ENCODE results near the gene PLA2R1. TPM values are rescaled to one million over a fixed set of nuclear protein-coding genes. Genes with fewer than 3 reads are reported as not detected.

The PLA2R1 gene
- total and polyA plus RNA-seq, 2 experiments from 2014 or later, result 4.9 to 9.6 TPM

GRCh38 chr2:159941729-159942128 is 120.7 kb downstream of the PLA2R1 start:
- no peaks in the 10 kb centered on the region for H3K9me3 ChIP-seq (ENCODE audit: low read depth)
- no peak for TF ChIP-seq CTCF (IDR thresholded peaks at IDR 0.05; ENCODE audit: poor library complexity)
- no peak for TF ChIP-seq EZH2 (IDR thresholded peaks at IDR 0.05; ENCODE audit: borderline replicate concordance)
- TF ChIP-seq EZH2phosphoT487 (IDR thresholded peaks at IDR 0.05; ENCODE audit: low read depth, severe bottlenecking, unreplicated experiment), result no peak
- no peak overlapping the region for H3K4me2 ChIP-seq
- H3K79me2 ChIP-seq, result no peaks in the 10 kb centered on the region
- no peak overlapping the region for H2AFZ ChIP-seq
- H4K20me1 ChIP-seq (ENCODE audit: insufficient read depth, poor library complexity, severe bottlenecking), result no peaks in the 10 kb centered on the region
- no peaks in the 10 kb centered on the region for H3K9me2 ChIP-seq (replicated peaks; ENCODE audit: insufficient read depth)
- WGBS (ENCODE audit: low lambda C conversion rate, missing lambda C conversion rate), result 88% methylated on average over 5 of the region's 5 CpGs
- H3K27me3 ChIP-seq, result no peaks in the 10 kb centered on the region
- no peaks in the 10 kb centered on the region for H3K36me3 ChIP-seq (replicated peaks; ENCODE audit: insufficient read depth, low read depth)
- DNase-seq (ENCODE audit: low spot score), result no peak
- no peak overlapping the region for H3K27ac ChIP-seq
- H3K4me3 ChIP-seq, result no peak overlapping the region
- peaks cover 6% of the 10 kb centered on the region for H3K4me1 ChIP-seq (ENCODE audit: insufficient read depth)

DNA sequence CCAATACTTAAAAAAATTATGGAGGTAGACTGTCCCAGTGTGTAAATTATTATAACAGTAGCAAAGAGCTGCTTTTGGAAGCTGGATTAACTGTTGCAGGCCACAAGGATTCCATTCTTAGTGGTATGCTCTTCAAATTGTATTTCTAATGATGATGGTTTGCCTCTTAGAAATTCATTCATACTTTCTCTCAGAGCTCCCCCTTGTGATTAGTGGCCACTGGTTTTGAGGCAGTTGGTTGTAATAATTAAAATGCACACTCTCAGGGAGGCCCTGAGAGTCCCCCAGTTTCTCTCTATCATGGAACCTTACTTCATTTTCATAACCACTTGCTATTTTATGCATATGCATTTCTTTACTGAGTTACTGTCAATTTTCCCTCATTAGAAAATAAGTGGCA is 122.5 kb downstream of the PLA2R1 start:
- no peaks in the 10 kb centered on the region for H4K20me1 ChIP-seq (ENCODE audit: insufficient read depth, poor library complexity, severe bottlenecking)
- no peak overlapping the region for H3K4me3 ChIP-seq
- no peaks in the 10 kb centered on the region for H3K9me3 ChIP-seq (ENCODE audit: low read depth)
- no peaks in the 10 kb centered on the region for H3K9me2 ChIP-seq (replicated peaks; ENCODE audit: insufficient read depth)
- H3K36me3 ChIP-seq (replicated peaks; ENCODE audit: insufficient read depth, low read depth), result no peaks in the 10 kb centered on the region
- H2AFZ ChIP-seq, result no peak overlapping the region
- H3K4me2 ChIP-seq, result no peak overlapping the region
- peak; percentile 18 for DNase-seq (ENCODE audit: low spot score)
- no peak overlapping the region for H3K27ac ChIP-seq
- H3K79me2 ChIP-seq, result no peaks in the 10 kb centered on the region
- no peaks in the 10 kb centered on the region for H3K27me3 ChIP-seq
- H3K4me1 ChIP-seq (ENCODE audit: insufficient read depth), result peaks cover 6% of the 10 kb centered on the region
- peak; percentile 44 for TF ChIP-seq CTCF (IDR thresholded peaks at IDR 0.05; ENCODE audit: poor library complexity)
- TF ChIP-seq EZH2phosphoT487 (IDR thresholded peaks at IDR 0.05; ENCODE audit: low read depth, severe bottlenecking, unreplicated experiment), result no peak

GRCh38 chr2:159938395-159938794 is 124.0 kb downstream of the PLA2R1 start:
- H2AFZ ChIP-seq, result no peak overlapping the region
- no peaks in the 10 kb centered on the region for H3K9me2 ChIP-seq (replicated peaks; ENCODE audit: insufficient read depth)
- no peak for DNase-seq (ENCODE audit: low spot score)
- no peaks in the 10 kb centered on the region for H3K79me2 ChIP-seq
- no peaks in the 10 kb centered on the region for H4K20me1 ChIP-seq (ENCODE audit: insufficient read depth, poor library complexity, severe bottlenecking)
- TF ChIP-seq EZH2phosphoT487 (IDR thresholded peaks at IDR 0.05; ENCODE audit: low read depth, severe bottlenecking, unreplicated experiment) (no peak), CTCF (IDR thresholded peaks at IDR 0.05; ENCODE audit: poor library complexity) (no peak), EZH2 (IDR thresholded peaks at IDR 0.05; ENCODE audit: borderline replicate concordance) (no peak)
- H3K9me3 ChIP-seq (ENCODE audit: low read depth), result no peaks in the 10 kb centered on the region
- no peaks in the 10 kb centered on the region for H3K36me3 ChIP-seq (replicated peaks; ENCODE audit: insufficient read depth, low read depth)
- 73% methylated on average over 3 of the region's 3 CpGs for WGBS (ENCODE audit: low lambda C conversion rate, missing lambda C conversion rate)
- H3K4me3 ChIP-seq, result no peak overlapping the region
- H3K27me3 ChIP-seq, result no peaks in the 10 kb centered on the region
- no peak overlapping the region for H3K4me2 ChIP-seq
- H3K27ac ChIP-seq, result no peak overlapping the region
- H3K4me1 ChIP-seq (ENCODE audit: insufficient read depth), result peaks cover 6% of the 10 kb centered on the region

GRCh38 chr2:159936471-159936870 is 125.9 kb downstream of the PLA2R1 start:
- no peaks in the 10 kb centered on the region for H3K9me3 ChIP-seq (ENCODE audit: low read depth)
- no peak for DNase-seq (ENCODE audit: low spot score)
- H3K4me3 ChIP-seq, result no peak overlapping the region
- H4K20me1 ChIP-seq (ENCODE audit: insufficient read depth, poor library complexity, severe bottlenecking), result no peaks in the 10 kb centered on the region
- no peak overlapping the region for H3K4me2 ChIP-seq
- no peaks in the 10 kb centered on the region for H3K79me2 ChIP-seq
- no peak overlapping the region for H2AFZ ChIP-seq
- H3K27ac ChIP-seq, result no peak overlapping the region
- H3K36me3 ChIP-seq (replicated peaks; ENCODE audit: insufficient read depth, low read depth), result no peaks in the 10 kb centered on the region
- no peaks in the 10 kb centered on the region for H3K27me3 ChIP-seq
- H3K4me1 ChIP-seq (ENCODE audit: insufficient read depth), result no peaks in the 10 kb centered on the region
- TF ChIP-seq EZH2 (IDR thresholded peaks at IDR 0.05; ENCODE audit: borderline replicate concordance), result no peak
- no peak for TF ChIP-seq EZH2phosphoT487 (IDR thresholded peaks at IDR 0.05; ENCODE audit: low read depth, severe bottlenecking, unreplicated experiment)
- no peak for TF ChIP-seq CTCF (IDR thresholded peaks at IDR 0.05; ENCODE audit: poor library complexity)
- 84% methylated on average over 4 of the region's 4 CpGs for WGBS (ENCODE audit: low lambda C conversion rate, missing lambda C conversion rate)
- no peaks in the 10 kb centered on the region for H3K9me2 ChIP-seq (replicated peaks; ENCODE audit: insufficient read depth)

Measured in hepatocyte (in vitro differentiated cells).